Inflammatory macrophage (primary cell): ENCODE data around the gene KLF12.

ENCODE experiments used
- DNase-seq, 2 donors: peaks; one replicate each; pipeline ENCODE4 v3.0.0-alpha.2; 2020 to 2022

Gene KLF12

GRCh38 chr13:74102691-74103090 is 31.5 kb downstream of the KLF12 start:
- no peak for DNase-seq

DNA sequence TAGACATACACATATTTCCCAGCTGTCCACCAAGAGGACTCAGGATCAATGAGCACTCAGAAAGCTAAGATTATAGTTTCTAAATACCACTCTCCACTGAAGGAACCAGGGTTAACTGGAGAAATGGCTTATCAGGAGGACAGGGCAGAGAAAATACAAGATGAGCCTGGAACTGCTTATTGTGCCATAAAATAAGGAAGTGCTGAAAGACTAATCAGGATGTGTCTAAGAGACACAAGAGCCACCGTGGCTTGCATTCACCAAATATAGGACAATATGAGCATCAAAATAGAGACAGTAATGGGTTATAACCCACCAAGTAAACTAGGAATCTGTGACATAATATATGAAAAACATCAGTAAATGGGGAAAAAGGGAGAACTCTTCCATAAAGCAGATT is 32.8 kb downstream of the KLF12 start:
- no peak for DNase-seq

DNA sequence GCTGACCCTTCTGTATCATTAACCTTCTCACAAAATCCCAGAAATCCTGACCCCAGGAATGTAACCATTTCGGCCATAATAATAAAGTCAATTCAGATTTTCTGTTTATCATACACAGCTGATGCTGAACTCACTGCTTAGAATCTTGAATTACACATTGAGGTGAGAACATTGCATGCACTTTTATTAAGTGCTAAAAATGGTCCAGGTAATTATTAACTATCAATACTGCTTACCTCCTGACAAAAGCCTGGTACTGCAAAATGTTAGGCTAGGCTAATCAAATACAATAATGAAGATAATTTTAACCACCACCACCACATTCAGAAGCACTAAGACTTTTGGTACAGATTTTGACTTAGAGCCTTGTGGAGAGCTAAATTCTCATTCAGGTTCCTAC is 36.1 kb downstream of the KLF12 start:
- no peak for DNase-seq

DNA sequence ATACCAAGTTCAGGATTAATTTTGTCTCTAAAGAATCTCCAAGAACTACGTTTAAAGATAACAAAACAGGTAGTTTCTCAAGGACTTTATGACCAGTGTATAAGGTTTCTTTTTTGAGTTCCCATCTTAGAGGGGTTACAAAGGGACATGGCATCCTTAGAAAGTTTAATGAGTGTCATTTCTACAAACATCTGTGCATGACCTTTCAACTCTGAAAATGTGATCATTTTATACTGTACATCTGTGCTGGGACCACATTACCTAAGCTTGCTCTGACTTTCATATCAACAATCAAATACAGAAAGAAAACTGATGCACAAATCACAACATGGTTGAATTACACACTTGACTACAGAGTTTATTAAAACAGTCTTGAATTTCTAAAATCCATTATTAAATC is 37.1 kb downstream of the KLF12 start:
- DNase-seq: no peak

- no peak for DNase-seq
Observed at GRCh38 chr13:74093691-74094090, 40.5 kb downstream of the KLF12 start.

DNA sequence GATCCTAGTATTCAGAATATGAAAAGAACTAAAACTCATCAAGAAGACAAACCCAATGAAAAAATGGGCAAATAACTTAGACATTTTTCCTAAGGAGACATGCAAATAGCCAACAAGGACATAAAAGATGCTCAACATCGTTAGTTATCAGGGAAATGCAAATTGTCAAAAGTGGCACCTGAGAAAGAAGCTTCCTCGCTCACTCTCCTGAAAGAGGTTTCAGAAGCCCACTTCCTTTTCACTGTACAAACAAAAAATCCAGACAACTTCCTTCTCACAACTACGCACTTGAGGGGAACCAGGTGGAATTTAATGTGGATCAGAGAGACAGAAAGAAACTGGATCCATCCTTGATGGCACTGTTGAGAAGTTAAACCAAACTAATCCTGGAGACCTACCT is 41.5 kb downstream of the KLF12 start:
- DNase-seq: no peak

- DNase-seq: no peak
Observed at GRCh38 chr13:74090869-74091605, 43.2 kb downstream of the KLF12 start.

GRCh38 chr13:74090397-74090796 is 43.8 kb downstream of the KLF12 start:
- DNase-seq: no peak

- DNase-seq: no peak
Observed at GRCh38 chr13:74087357-74087756, 46.8 kb downstream of the KLF12 start.
